ENCODE measurements around the gene OR2M4. TPM values are rescaled to one million over a fixed set of nuclear protein-coding genes. Genes with fewer than 3 reads are reported as not detected.

OR2M4 gene
- total and polyA plus RNA-seq, 10 of the 15 experiments (the other 5 are each of a cell fraction or from before 2014, with no cell fraction given), result not detected

DNA sequence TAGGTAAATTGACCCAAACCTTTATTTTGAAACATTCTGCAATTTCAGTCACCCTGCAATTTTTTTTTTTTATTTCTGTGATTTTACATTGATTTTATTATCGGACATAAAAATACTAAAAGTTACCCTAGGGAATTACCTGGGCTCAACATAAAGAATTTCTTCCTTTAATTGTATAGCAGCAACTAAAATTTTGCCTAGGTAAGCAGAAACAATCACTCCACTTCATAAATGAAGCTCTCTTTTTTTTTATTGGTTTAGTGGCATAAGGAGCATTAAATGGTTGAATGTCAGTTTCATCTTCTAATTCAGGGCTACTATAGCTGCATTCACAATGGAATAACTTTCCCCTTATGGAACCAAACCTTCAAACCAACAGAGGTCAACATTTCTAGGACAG is 15.3 kb upstream of the OR2M4 start:
- TF ChIP-seq NFIC (IDR thresholded peaks at IDR 0.05; ENCODE audit: low read depth, low read length) (no peak), SRF (IDR thresholded peaks at IDR 0.05; ENCODE audit: low read depth in 2 of 2, low read length in 2 of 2) (no peak), BMI1 (IDR thresholded peaks at IDR 0.05; ENCODE audit: borderline replicate concordance) (no peak), IKZF2 (IDR thresholded peaks at IDR 0.05) (no peak), SREBF2 (IDR thresholded peaks at IDR 0.05; ENCODE audit: low read length) (no peak), ZNF622 (IDR thresholded peaks at IDR 0.05) (no peak)
- ChIA-PET POLR2A (no interaction called here), RAD21 (ENCODE audit: unreplicated experiment) (no interaction called here), SMC1A (ENCODE audit: uncharacterized antibody, unreplicated experiment) (no interaction called here), CTCF (no interaction called here)
- FAIRE-seq, result no peak
- no peak for DNase-seq (ENCODE audit: low read depth, low spot score)
- intact Hi-C loops (cut with micrococcal nuclease; ENCODE audit: unreplicated experiment), result no loop called here
- Histone ChIP-seq H3K36me3 (ENCODE audit: control insufficient read depth in 2 of 2, insufficient read depth in 2 of 2, low read length in 1 of 2) (no peaks in the 10 kb centered on the region), H3K9me3 (replicated peaks; ENCODE audit: control insufficient read depth, insufficient read depth, low read length) (no peaks in the 10 kb centered on the region), H2AFZ (ENCODE audit: control insufficient read depth, low read depth, low read length) (no peak overlapping the region), H4K20me1 (ENCODE audit: control insufficient read depth, insufficient read depth) (no peaks in the 10 kb centered on the region), H3K27ac (ENCODE audit: control insufficient read depth, insufficient read depth) (no peak overlapping the region), H3K4me2 (ENCODE audit: control insufficient read depth, insufficient read depth) (no peak overlapping the region), H3K27me3 (replicated peaks in 1 of 2; ENCODE audit: control insufficient read depth in 2 of 2, insufficient read depth in 2 of 2, low read length in 1 of 2) (no peaks in the 10 kb centered on the region), H3K4me3 (no peak overlapping the region), H3K9ac (ENCODE audit: control insufficient read depth, insufficient read depth, low read length) (no peak overlapping the region), H3K79me2 (ENCODE audit: control insufficient read depth, insufficient read depth, low read length) (no peaks in the 10 kb centered on the region), H3K4me1 (ENCODE audit: control insufficient read depth, insufficient read depth, low read length) (no peaks in the 10 kb centered on the region)
- in situ Hi-C loops (cut with MboI), result no loop called here
- BruUV-seq (replicated peaks), result no TSS peak
- 0% methylated on average over 1 of the region's 1 CpG for WGBS (ENCODE audit: insufficient coverage, insufficient replicate concordance, low lambda C conversion rate, missing lambda C conversion rate)
- ATAC-seq, result no peak

DNA sequence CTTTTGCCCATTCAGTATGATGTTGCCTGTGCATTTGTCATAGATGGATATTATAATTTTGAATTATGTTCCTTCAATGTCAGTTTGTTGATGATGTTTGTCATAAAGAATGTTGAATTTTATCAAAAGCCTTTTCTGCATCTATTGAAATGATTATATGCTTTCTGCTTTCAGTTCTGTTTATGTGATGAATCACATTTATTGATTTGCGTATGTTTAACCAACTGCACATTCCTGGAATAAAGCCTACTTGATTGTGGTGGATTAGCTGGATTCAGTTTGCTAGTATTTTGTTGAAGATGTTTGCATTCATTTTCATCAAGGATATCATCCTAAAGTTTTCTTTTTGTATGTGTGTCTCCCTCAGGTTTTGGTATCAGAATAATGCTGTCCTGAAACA is 5.7 kb upstream of the OR2M4 start:
- POLR2A ChIA-PET, result no interaction called here
- Histone ChIP-seq H3K9me3 (replicated peaks; ENCODE audit: control insufficient read depth, insufficient read depth, low read length) (no peaks in the 10 kb centered on the region), H3K27ac (ENCODE audit: control insufficient read depth, insufficient read depth) (no peak overlapping the region), H3K9ac (ENCODE audit: control insufficient read depth, insufficient read depth, low read length) (no peak overlapping the region), H4K20me1 (ENCODE audit: control insufficient read depth, insufficient read depth) (no peaks in the 10 kb centered on the region), H3K4me2 (ENCODE audit: control insufficient read depth, insufficient read depth) (no peak overlapping the region), H2AFZ (ENCODE audit: control insufficient read depth, low read depth, low read length) (no peak overlapping the region), H3K4me3 (no peak overlapping the region), H3K79me2 (ENCODE audit: control insufficient read depth, insufficient read depth, low read length) (no peaks in the 10 kb centered on the region), H3K27me3 (replicated peaks in 1 of 2; ENCODE audit: control insufficient read depth in 2 of 2, insufficient read depth in 2 of 2, low read length in 1 of 2) (no peaks in the 10 kb centered on the region), H3K36me3 (ENCODE audit: control insufficient read depth in 2 of 2, insufficient read depth in 2 of 2, low read length in 1 of 2) (no peaks in the 10 kb centered on the region), H3K4me1 (ENCODE audit: control insufficient read depth, insufficient read depth, low read length) (no peaks in the 10 kb centered on the region)
- intact Hi-C loops (cut with micrococcal nuclease; ENCODE audit: unreplicated experiment), result no loop called here
- RAD21 ChIA-PET (ENCODE audit: unreplicated experiment), result no interaction called here
- ATAC-seq (no peak), DNase-seq (ENCODE audit: low read depth, low spot score) (no peak), FAIRE-seq (no peak)
- in situ Hi-C loops (cut with MboI), result no loop called here
- SMC1A ChIA-PET (ENCODE audit: uncharacterized antibody, unreplicated experiment), result no interaction called here
- BruUV-seq (replicated peaks), result no TSS peak
- 44% methylated on average over 1 of the region's 1 CpG for WGBS (ENCODE audit: insufficient coverage, insufficient replicate concordance, low lambda C conversion rate, missing lambda C conversion rate)
- CTCF ChIA-PET, result interaction anchor here (0.8 to 1.3 kb wide), 2 partner anchors 18 to 580 kb away, joined by 3 read pairs; no protein-coding TSS in a partner anchor
- no peak for TF ChIP-seq ATF7 (IDR thresholded peaks at IDR 0.05; ENCODE audit: low read depth)
- TF ChIP-seq BACH1 (IDR thresholded peaks at IDR 0.05; ENCODE audit: borderline replicate concordance), result no peak
- no peak for TF ChIP-seq IRF4 (IDR thresholded peaks at IDR 0.05; ENCODE audit: low read depth, low read length)
- TF ChIP-seq, protein P1, sequence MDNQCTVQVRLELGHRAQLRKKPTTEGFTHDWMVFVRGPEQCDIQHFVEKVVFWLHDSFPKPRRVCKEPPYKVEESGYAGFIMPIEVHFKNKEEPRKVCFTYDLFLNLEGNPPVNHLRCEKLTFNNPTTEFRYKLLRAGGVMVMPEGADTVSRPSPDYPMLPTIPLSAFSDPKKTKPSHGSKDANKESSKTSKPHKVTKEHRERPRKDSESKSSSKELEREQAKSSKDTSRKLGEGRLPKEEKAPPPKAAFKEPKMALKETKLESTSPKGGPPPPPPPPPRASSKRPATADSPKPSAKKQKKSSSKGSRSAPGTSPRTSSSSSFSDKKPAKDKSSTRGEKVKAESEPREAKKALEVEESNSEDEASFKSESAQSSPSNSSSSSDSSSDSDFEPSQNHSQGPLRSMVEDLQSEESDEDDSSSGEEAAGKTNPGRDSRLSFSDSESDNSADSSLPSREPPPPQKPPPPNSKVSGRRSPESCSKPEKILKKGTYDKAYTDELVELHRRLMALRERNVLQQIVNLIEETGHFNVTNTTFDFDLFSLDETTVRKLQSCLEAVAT (IDR thresholded peaks at IDR 0.05), result no peak
- no peak for TF ChIP-seq NR2C1 (IDR thresholded peaks at IDR 0.05)
- TF ChIP-seq, protein P2, sequence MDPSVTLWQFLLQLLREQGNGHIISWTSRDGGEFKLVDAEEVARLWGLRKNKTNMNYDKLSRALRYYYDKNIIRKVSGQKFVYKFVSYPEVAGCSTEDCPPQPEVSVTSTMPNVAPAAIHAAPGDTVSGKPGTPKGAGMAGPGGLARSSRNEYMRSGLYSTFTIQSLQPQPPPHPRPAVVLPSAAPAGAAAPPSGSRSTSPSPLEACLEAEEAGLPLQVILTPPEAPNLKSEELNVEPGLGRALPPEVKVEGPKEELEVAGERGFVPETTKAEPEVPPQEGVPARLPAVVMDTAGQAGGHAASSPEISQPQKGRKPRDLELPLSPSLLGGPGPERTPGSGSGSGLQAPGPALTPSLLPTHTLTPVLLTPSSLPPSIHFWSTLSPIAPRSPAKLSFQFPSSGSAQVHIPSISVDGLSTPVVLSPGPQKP (IDR thresholded peaks at IDR 0.05; ENCODE audit: low read depth, low read length), result no peak
- no peak for TF ChIP-seq CREB1 (IDR thresholded peaks at IDR 0.05; ENCODE audit: low read depth)
- TF ChIP-seq, protein P3, sequence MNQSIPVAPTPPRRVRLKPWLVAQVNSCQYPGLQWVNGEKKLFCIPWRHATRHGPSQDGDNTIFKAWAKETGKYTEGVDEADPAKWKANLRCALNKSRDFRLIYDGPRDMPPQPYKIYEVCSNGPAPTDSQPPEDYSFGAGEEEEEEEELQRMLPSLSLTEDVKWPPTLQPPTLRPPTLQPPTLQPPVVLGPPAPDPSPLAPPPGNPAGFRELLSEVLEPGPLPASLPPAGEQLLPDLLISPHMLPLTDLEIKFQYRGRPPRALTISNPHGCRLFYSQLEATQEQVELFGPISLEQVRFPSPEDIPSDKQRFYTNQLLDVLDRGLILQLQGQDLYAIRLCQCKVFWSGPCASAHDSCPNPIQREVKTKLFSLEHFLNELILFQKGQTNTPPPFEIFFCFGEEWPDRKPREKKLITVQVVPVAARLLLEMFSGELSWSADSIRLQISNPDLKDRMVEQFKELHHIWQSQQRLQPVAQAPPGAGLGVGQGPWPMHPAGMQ (IDR thresholded peaks at IDR 0.05; ENCODE audit: borderline replicate concordance), result no peak
- TF ChIP-seq, protein P4, sequence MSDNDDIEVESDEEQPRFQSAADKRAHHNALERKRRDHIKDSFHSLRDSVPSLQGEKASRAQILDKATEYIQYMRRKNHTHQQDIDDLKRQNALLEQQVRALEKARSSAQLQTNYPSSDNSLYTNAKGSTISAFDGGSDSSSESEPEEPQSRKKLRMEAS (IDR thresholded peaks at IDR 0.05; ENCODE audit: low read depth, low read length), result no peak
